ENCODE data around the gene OR2T12. TPM values are rescaled to one million over a fixed set of nuclear protein-coding genes. Genes with fewer than 3 reads are reported as not detected.
"Not testable (repeated sequence)": the region's sequence is repeated elsewhere in the genome, so short reads cannot be mapped to it uniquely, and the experiment has no call there.

Gene OR2T12
- total RNA-seq, 1 donor from 2014 or later = not detected

- H3K36me3 ChIP-seq = no peaks in the 10 kb centered on the region
- no peaks in the 10 kb centered on the region for H4K20me1 ChIP-seq (ENCODE audit: low read depth)
- peaks cover 32% of the 10 kb centered on the region for H3K9me3 Mint-ChIP-seq
- H3K4me2 ChIP-seq = no peak within 1 kb of the TSS
- H3F3A ChIP-seq (ENCODE audit: low read depth) = no peaks in the 10 kb centered on the region
- H3K36me3 Mint-ChIP-seq = no peaks in the 10 kb centered on the region
- H3K27ac Mint-ChIP-seq = no peak within 1 kb of the TSS
- peaks cover 30% of the 10 kb centered on the region for H3K9me3 ChIP-seq (ENCODE audit: low read depth)
- H3K9ac ChIP-seq = no peak within 1 kb of the TSS
- H3K4me3 Mint-ChIP-seq = no peak within 1 kb of the TSS
- no peak within 1 kb of the TSS for H3K27ac ChIP-seq
- H3K27me3 ChIP-seq = no peaks in the 10 kb centered on the region
- DNase-seq (ENCODE audit: low spot score) = no peak
- H3K4me1 ChIP-seq = no peaks in the 10 kb centered on the region
- no peak within 1 kb of the TSS for H2AFZ ChIP-seq (replicated peaks)
- no peaks in the 10 kb centered on the region for H3K79me2 ChIP-seq (ENCODE audit: low read depth)
- no peaks in the 10 kb centered on the region for H3K27me3 Mint-ChIP-seq (ENCODE audit: insufficient read depth, low read depth)
- no peak within 1 kb of the TSS for H3K4me3 ChIP-seq
- H3K4me1 Mint-ChIP-seq = no peaks in the 10 kb centered on the region
- no peak for TF ChIP-seq CTCF (IDR thresholded peaks at IDR 0.05)
- TF ChIP-seq EZH2 (IDR thresholded peaks at IDR 0.05) = no peak
- TF ChIP-seq EZH2phosphoT487 (IDR thresholded peaks at IDR 0.05) = no peak
These were observed 21.2 kb upstream of the OR2T12 start, which contains the start of gene OR2M7 for GRCh38 chr1:248324468-248324867. TSS of gene OR2M7 (minus strand) at chr1:248324568. CDS start at chr1:248324568, 0 bp downstream.

DNA sequence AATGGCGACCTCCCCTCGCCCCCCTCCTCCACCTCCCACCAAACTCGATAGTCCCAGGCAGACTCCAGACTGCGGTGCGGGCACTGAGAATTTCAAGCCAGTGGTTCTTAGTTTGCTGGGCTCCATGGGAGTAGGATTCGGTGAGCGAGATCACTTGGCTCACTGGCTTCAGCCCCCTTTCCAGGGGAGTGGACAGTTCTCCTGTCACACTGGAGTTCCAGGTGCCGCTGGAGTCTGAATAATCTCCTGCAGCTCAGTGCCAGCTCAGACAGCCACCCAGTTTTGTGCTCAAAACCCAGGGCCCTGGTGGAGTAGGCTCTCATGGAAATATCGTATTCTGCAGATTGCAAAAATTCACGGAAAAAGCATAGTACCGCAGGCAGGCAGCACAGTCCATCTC lies 13.6 kb upstream of the OR2T12 start:
- Mint-ChIP-seq H3K27me3 (ENCODE audit: insufficient read depth, low read depth) (peaks cover 5% of the 10 kb centered on the region), H3K27ac (no peak overlapping the region), H3K4me1 (no peaks in the 10 kb centered on the region), H3K9me3 (peaks cover 66% of the 10 kb centered on the region), H3K4me3 (no peak overlapping the region), H3K36me3 (no peaks in the 10 kb centered on the region)
- TF ChIP-seq EZH2phosphoT487 (IDR thresholded peaks at IDR 0.05) (no peak), CTCF (IDR thresholded peaks at IDR 0.05) (no peak), EZH2 (IDR thresholded peaks at IDR 0.05) (no peak)
- Histone ChIP-seq H3K4me3 (no peak overlapping the region), H3K9ac (no peak overlapping the region), H4K20me1 (ENCODE audit: low read depth) (no peaks in the 10 kb centered on the region), H3K79me2 (ENCODE audit: low read depth) (no peaks in the 10 kb centered on the region), H3K27ac (no peak overlapping the region), H3K4me2 (no peak overlapping the region), H3K9me3 (ENCODE audit: low read depth) (peaks cover 25% of the 10 kb centered on the region), H3K4me1 (no peaks in the 10 kb centered on the region), H2AFZ (replicated peaks) (no peak overlapping the region), H3K27me3 (no peaks in the 10 kb centered on the region), H3K36me3 (no peaks in the 10 kb centered on the region), H3F3A (ENCODE audit: low read depth) (no peaks in the 10 kb centered on the region)
- DNase-seq (ENCODE audit: low spot score) = no peak

GRCh38 chr1:248306740-248307139 lies 3.5 kb upstream of the OR2T12 start:
- H3K4me2 ChIP-seq; H3F3A ChIP-seq (ENCODE audit: low read depth); H3K27me3 ChIP-seq; DNase-seq (ENCODE audit: low spot score); H3K36me3 Mint-ChIP-seq; H3K79me2 ChIP-seq (ENCODE audit: low read depth); H4K20me1 ChIP-seq (ENCODE audit: low read depth); H3K4me3 ChIP-seq; H3K27ac ChIP-seq; H3K9ac ChIP-seq; H3K4me1 Mint-ChIP-seq; H3K4me1 ChIP-seq; H3K4me3 Mint-ChIP-seq; H2AFZ ChIP-seq (replicated peaks); H3K36me3 ChIP-seq; H3K27me3 Mint-ChIP-seq (ENCODE audit: insufficient read depth, low read depth); H3K27ac Mint-ChIP-seq: not testable (repeated sequence)
- H3K9me3 Mint-ChIP-seq = peaks cover 41% of the 10 kb centered on the region
- peaks cover 18% of the 10 kb centered on the region for H3K9me3 ChIP-seq (ENCODE audit: low read depth)

DNA sequence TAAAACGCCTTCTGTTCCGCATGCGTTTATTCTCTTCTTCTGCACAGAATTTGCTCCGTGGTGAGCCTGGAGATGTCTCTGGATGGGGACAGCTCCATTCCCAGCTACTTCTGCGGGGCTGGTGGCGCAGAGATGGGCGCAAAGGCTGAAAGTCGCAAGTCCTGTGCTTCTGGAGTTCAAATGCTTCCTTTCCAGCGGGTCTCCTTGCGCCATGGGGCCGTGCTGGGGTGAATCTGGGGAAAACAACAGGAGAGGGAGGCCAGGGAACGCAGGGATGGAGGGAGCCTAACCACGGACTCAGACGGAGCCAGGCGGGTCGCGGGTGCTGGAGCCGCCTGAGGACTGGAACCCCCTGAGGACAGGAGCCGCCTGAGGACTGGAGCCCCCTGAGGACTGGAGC lies 2.9 kb upstream of the OR2T12 start:
- H3K27ac Mint-ChIP-seq = no peak overlapping the region
- H3K9me3 Mint-ChIP-seq = peaks cover 37% of the 10 kb centered on the region
- H3K36me3 Mint-ChIP-seq = no peaks in the 10 kb centered on the region

GRCh38 chr1:248305672-248306071 lies 2.4 kb upstream of the OR2T12 start:
- H2AFZ ChIP-seq (replicated peaks); H3K27me3 Mint-ChIP-seq (ENCODE audit: insufficient read depth, low read depth); H3K4me1 Mint-ChIP-seq; H3K36me3 ChIP-seq; H3K4me3 ChIP-seq; H3K4me2 ChIP-seq; H3K36me3 Mint-ChIP-seq; H4K20me1 ChIP-seq (ENCODE audit: low read depth); H3K79me2 ChIP-seq (ENCODE audit: low read depth); H3K4me1 ChIP-seq; H3K27ac Mint-ChIP-seq; H3K4me3 Mint-ChIP-seq; H3K27me3 ChIP-seq; DNase-seq (ENCODE audit: low spot score); H3F3A ChIP-seq (ENCODE audit: low read depth); H3K9ac ChIP-seq; H3K27ac ChIP-seq: not testable (repeated sequence)
- peaks cover 14% of the 10 kb centered on the region for H3K9me3 ChIP-seq (ENCODE audit: low read depth)
- H3K9me3 Mint-ChIP-seq = peaks cover 35% of the 10 kb centered on the region

More for the DNA sequence above, 2.9 kb upstream of the OR2T12 start:
- no peaks in the 10 kb centered on the region for H3K27me3 Mint-ChIP-seq (ENCODE audit: insufficient read depth, low read depth)
- no peak for DNase-seq (ENCODE audit: low spot score)
- Histone ChIP-seq H3K4me1 (no peaks in the 10 kb centered on the region), H4K20me1 (ENCODE audit: low read depth) (no peaks in the 10 kb centered on the region), H2AFZ (replicated peaks) (no peak overlapping the region), H3K9ac (no peak overlapping the region), H3K27ac (no peak overlapping the region), H3K79me2 (ENCODE audit: low read depth) (no peaks in the 10 kb centered on the region), H3K9me3 (ENCODE audit: low read depth) (peaks cover 15% of the 10 kb centered on the region), H3K27me3 (no peaks in the 10 kb centered on the region), H3K4me2 (no peak overlapping the region), H3K4me3 (no peak overlapping the region), H3F3A (ENCODE audit: low read depth) (no peaks in the 10 kb centered on the region), H3K36me3 (no peaks in the 10 kb centered on the region)
- H3K4me3 Mint-ChIP-seq = no peak overlapping the region
- TF ChIP-seq EZH2 (IDR thresholded peaks at IDR 0.05) = no peak
- TF ChIP-seq CTCF (IDR thresholded peaks at IDR 0.05) = no peak
- TF ChIP-seq EZH2phosphoT487 (IDR thresholded peaks at IDR 0.05) = no peak
- no peaks in the 10 kb centered on the region for H3K4me1 Mint-ChIP-seq

Measured in neural progenitor cell (in vitro differentiated cells).